ENCODE results near the gene FAM167B. TPM values are rescaled to one million over a fixed set of nuclear protein-coding genes. Genes with fewer than 3 reads are reported as not detected.

FAM167B gene
- total and polyA plus RNA-seq, 12 donors = 1.0 to 17.3 (median 4.5) TPM

- 57 to 60% methylated on average over 7 of the region's 7 CpGs for WGBS, 2 donors
Observed at GRCh38 chr1:32266921-32267591, 20.0 kb downstream of the FAM167B start.

GRCh38 chr1:32269744-32270143 lies 22.7 kb downstream of the FAM167B start:
- intact Hi-C loops (cut with DNase I) = no loop called here
- H3K4me3 ChIP-seq = no peak overlapping the region
- no peak for ATAC-seq

More at GRCh38 chr1:32266921-32267591, 20.0 kb downstream of the FAM167B start:
- Histone ChIP-seq H3K4me1 (peaks cover 0 to 18% (median 0%) of the 10 kb centered on the region in 9 donors), H3K9me3 (no peaks in the 10 kb centered on the region), H3K27me3 (no peaks in the 10 kb centered on the region), H3K36me3 (no peaks in the 10 kb centered on the region), H3K27ac (peak overlapping the region in 2 of 10 donors; percentile 31 to 36), H3K4me3 (no peak overlapping the region)
- DNase-seq (no peak), ATAC-seq (peak in 1 of 8 donors; percentile 44)
- intact Hi-C loops (cut with DNase I) = no loop called here
- TF ChIP-seq CTCF (IDR thresholded peaks at IDR 0.05) = no peak

GRCh38 chr1:32272557-32273390 lies 25.8 kb downstream of the FAM167B start:
- Histone ChIP-seq H3K4me3 (no peak overlapping the region), H3K27ac (no peak overlapping the region), H3K4me1 (peaks cover 0 to 8% (median 0%) of the 10 kb centered on the region in 9 donors), H3K9me3 (no peaks in the 10 kb centered on the region), H3K36me3 (no peaks in the 10 kb centered on the region), H3K27me3 (peaks cover 9 to 41% (median 36%) of the 10 kb centered on the region in 7 donors)
- ATAC-seq = no peak
- no peak for TF ChIP-seq CTCF (IDR thresholded peaks at IDR 0.05)
- WGBS, 2 donors = 74 to 77% methylated on average over 7 of the region's 7 CpGs
- no peak for DNase-seq
- intact Hi-C loops (cut with DNase I) = no loop called here

More at GRCh38 chr1:32269744-32270143, 22.7 kb downstream of the FAM167B start:
- Histone ChIP-seq H3K9me3 (no peaks in the 10 kb centered on the region), H3K27me3 (peaks cover under 1 to 15% (median 14%) of the 10 kb centered on the region in 7 donors), H3K4me1 (peaks cover 0 to 8% (median 0%) of the 10 kb centered on the region in 9 donors), H3K27ac (no peak overlapping the region), H3K36me3 (no peaks in the 10 kb centered on the region)
- DNase-seq = no peak
- no peak for TF ChIP-seq CTCF (IDR thresholded peaks at IDR 0.05)

GRCh38 chr1:32273391-32274208 lies 26.6 kb downstream of the FAM167B start:
- intact Hi-C loops (cut with DNase I) = no loop called here
- peak in 2 of 8 donors; percentile 25 to 27 for ATAC-seq
- H3K4me3 ChIP-seq = no peak overlapping the region
- DNase-seq = no peak
- H3K36me3 ChIP-seq = no peaks in the 10 kb centered on the region
- no peaks in the 10 kb centered on the region for H3K9me3 ChIP-seq
- H3K4me1 ChIP-seq = peaks cover 0 to 8% (median 0%) of the 10 kb centered on the region in 9 donors
- H3K27ac ChIP-seq = peak overlapping the region in 1 of 10 donors; percentile 26
- H3K27me3 ChIP-seq = peaks cover 9 to 41% (median 36%) of the 10 kb centered on the region in 7 donors
- no peak for TF ChIP-seq CTCF (IDR thresholded peaks at IDR 0.05)
- 46 to 51% methylated on average over 10 of the region's 10 CpGs for WGBS, 2 donors

All from heart right ventricle (tissue), 16 donors.